H1 (cell line): ENCODE results near the gene ABHD14A. TPM values are rescaled to one million over a fixed set of nuclear protein-coding genes. Genes with fewer than 3 reads are reported as not detected.

Source experiments
- CTCF ChIA-PET: fragments of 300-600 bp; sonication (Branson Sonifier 250); formaldehyde crosslinking; loops from one replicate; lab custom pipeline; 2021; ENCODE audit not compliant: partially characterized antibody; lab: Charles Lee
- POLR2A ChIA-PET: fragments of 300-600 bp; sonication (Branson Sonifier 250); formaldehyde crosslinking; loops from one replicate; lab custom pipeline; 2021; ENCODE audit warnings: inconsistent platforms; ENCODE audit not compliant: partially characterized antibody; lab: Charles Lee
- DNase-seq, 2 experiments: peaks; one replicate each; pipeline versions ENCODE4 v3.0.0 to v3.0.0-alpha.2; 2010 to 2022; ENCODE audit warnings: low spot score in 2 of 2, low read depth in 1 of 2, mixed read lengths in 1 of 2
- FAIRE-seq: peaks from 2 replicates; lab custom pipeline; 2011; peaks lifted over from hg19 to GRCh38; lab: Jason Lieb, UNC
- H2AFZ ChIP-seq: 2 replicates; pipeline ENCODE4 v1.8.1; 2012; ENCODE audit warnings: low read length, inconsistent platforms
- H2AK5ac ChIP-seq: 2 replicates; pipeline ENCODE4 v1.6.1; 2013; ENCODE audit warnings: low read depth, low read length
- H2BK120ac ChIP-seq: replicated peaks from 2 replicates; pipeline ENCODE3; 2013; ENCODE audit warnings: low read depth, low read length, inconsistent platforms
- H2BK12ac ChIP-seq: 2 replicates; pipeline ENCODE4 v1.6.1; 2013; ENCODE audit warnings: low read depth, low read length
- H2BK15ac ChIP-seq: 2 replicates; pipeline ENCODE4 v1.6.1; 2013; ENCODE audit warnings: low read length
- H2BK20ac ChIP-seq: 2 replicates; pipeline ENCODE4 v1.6.1; 2013; ENCODE audit warnings: low read length
- H2BK5ac ChIP-seq: 2 replicates; pipeline ENCODE4 v1.6.1; 2013; ENCODE audit warnings: low read depth, low read length
- H3K14ac ChIP-seq: 2 replicates; pipeline ENCODE4 v1.6.1; 2013; ENCODE audit warnings: inconsistent platforms; ENCODE audit not compliant: insufficient read length
- H3K18ac ChIP-seq: 2 replicates; pipeline ENCODE4 v1.6.1; 2013; ENCODE audit warnings: low read length; ENCODE audit errors: extremely low read depth
- H3K23ac ChIP-seq: 2 replicates; pipeline ENCODE4 v1.6.1; 2013; ENCODE audit warnings: inconsistent platforms; ENCODE audit not compliant: insufficient read length
- H3K23me2 ChIP-seq: 2 replicates; pipeline ENCODE4 v1.6.1; 2013; ENCODE audit warnings: low read depth, low read length
- H3K27ac ChIP-seq: 2 replicates; pipeline ENCODE4 v1.6.1; 2011; ENCODE audit warnings: low read depth, low read length, inconsistent platforms
- H3K27me3 ChIP-seq, 4 experiments: replicated peaks in 1 of 4; 1 replicate in 1 of 4; 2 replicates in 3 of 4; pipeline versions ENCODE4 v1.6.1 to v1.8.1; 2011 to 2013; ENCODE audit warnings: low read length in 3 of 4, mild to moderate bottlenecking in 3 of 4, inconsistent platforms in 2 of 4, mixed read lengths in 2 of 4, moderate library complexity in 1 of 4; ENCODE audit not compliant: control insufficient read depth in 3 of 4, insufficient read depth in 3 of 4; ENCODE audit errors: extremely low read depth in 1 of 4
- H3K36me3 ChIP-seq, 4 experiments: 2 replicates each; pipeline versions ENCODE4 v1.6.1 to v1.8.1; 2011 to 2013; ENCODE audit warnings: mild to moderate bottlenecking in 4 of 4, low read length in 3 of 4, moderate library complexity in 2 of 4, control low read depth in 1 of 4, inconsistent platforms in 1 of 4; ENCODE audit not compliant: insufficient read depth in 4 of 4, control insufficient read depth in 2 of 4
- H3K4ac ChIP-seq: replicated peaks from 2 replicates; pipeline ENCODE3; 2013; ENCODE audit warnings: low read length, low read depth, mixed read lengths, inconsistent platforms; ENCODE audit not compliant: insufficient read length
- H3K4me1 ChIP-seq, 4 experiments: replicated peaks in 1 of 4; 1 replicate in 1 of 4; 2 replicates in 3 of 4; pipeline versions ENCODE4 v1.6.1 to v1.8.1; 2011 to 2013; ENCODE audit warnings: low read length in 3 of 4, inconsistent platforms in 2 of 4, mixed read lengths in 1 of 4; ENCODE audit not compliant: insufficient read depth in 4 of 4, control insufficient read depth in 3 of 4
- H3K4me2 ChIP-seq, 2 experiments: 2 replicates each; pipeline versions ENCODE4 v1.6.1 to v1.8.1; 2011 to 2013; ENCODE audit warnings: low read depth in 2 of 2, low read length in 2 of 2, control low read depth in 1 of 2, inconsistent platforms in 1 of 2, mild to moderate bottlenecking in 1 of 2; ENCODE audit not compliant: insufficient read depth in 1 of 2
- H3K4me3 ChIP-seq, 4 experiments: fragments of 200-600, 300-600 bp in 1 of 4; sonication (generic), shearing (Covaris generic), sonication (Bioruptor Twin) in 1 of 4; 2 replicates each; pipeline versions ENCODE4 v1.5.1 to v1.8.1; 2011 to 2016; ENCODE audit warnings: low read length in 4 of 4, low read depth in 3 of 4, control low read depth in 2 of 4, inconsistent platforms in 2 of 4, mild to moderate bottlenecking in 2 of 4, mixed read lengths in 1 of 4, moderate library complexity in 1 of 4; ENCODE audit not compliant: insufficient read depth in 2 of 4; ENCODE audit errors: extremely low read depth in 1 of 4
- H3K56ac ChIP-seq: replicated peaks from 2 replicates; pipeline ENCODE3; 2013; ENCODE audit warnings: low read depth, mild to moderate bottlenecking, mixed read lengths, low read length, inconsistent platforms; ENCODE audit not compliant: insufficient read length
- H3K79me1 ChIP-seq: 2 replicates; pipeline ENCODE4 v1.6.1; 2013; ENCODE audit warnings: low read depth, low read length, control low read depth
- H3K79me2 ChIP-seq, 2 experiments: 2 replicates each; pipeline versions ENCODE4 v1.6.1 to v1.8.1; 2012 to 2013; ENCODE audit warnings: low read length in 2 of 2, mild to moderate bottlenecking in 2 of 2, inconsistent platforms in 1 of 2; ENCODE audit not compliant: insufficient read depth in 2 of 2, control insufficient read depth in 1 of 2
- H3K9ac ChIP-seq, 4 experiments: replicated peaks in 1 of 4; 1 replicate in 1 of 4; 2 replicates in 3 of 4; pipeline versions ENCODE4 v1.6.1 to v1.8.1; 2011 to 2013; ENCODE audit warnings: low read depth in 3 of 4, low read length in 3 of 4, control low read depth in 2 of 4, mild to moderate bottlenecking in 2 of 4, moderate library complexity in 2 of 4, inconsistent platforms in 1 of 4; ENCODE audit errors: extremely low read depth in 1 of 4
- H3K9me3 ChIP-seq, 2 experiments: 2 replicates each; pipeline versions ENCODE4 v1.6.1 to v1.8.1; 2012 to 2013; ENCODE audit warnings: mild to moderate bottlenecking in 2 of 2, moderate library complexity in 2 of 2, control low read depth in 1 of 2, inconsistent platforms in 1 of 2, low read depth in 1 of 2, low read length in 1 of 2, mixed read lengths in 1 of 2; ENCODE audit not compliant: insufficient read depth in 2 of 2
- H4K20me1 ChIP-seq, 2 experiments: replicated peaks in 1 of 2; 2 replicates each; pipeline versions ENCODE3 to v1.8.1; 2011 to 2013; ENCODE audit warnings: inconsistent platforms in 2 of 2, low read length in 2 of 2, mild to moderate bottlenecking in 1 of 2; ENCODE audit not compliant: insufficient read depth in 2 of 2, control insufficient read depth in 1 of 2
- H4K5ac ChIP-seq: 2 replicates; pipeline ENCODE4 v1.6.1; 2013; ENCODE audit warnings: low read length, low read depth, mixed read lengths, inconsistent platforms; ENCODE audit not compliant: insufficient read length
- H4K8ac ChIP-seq: 2 replicates; pipeline ENCODE4 v1.8.0; 2013; ENCODE audit warnings: mild to moderate bottlenecking, moderate library complexity, low read length, inconsistent platforms; ENCODE audit not compliant: insufficient read depth; ENCODE audit errors: extremely low read depth
- H4K91ac ChIP-seq: replicated peaks from 2 replicates; pipeline ENCODE3; 2013; ENCODE audit warnings: low read length, mixed read lengths, inconsistent platforms; ENCODE audit not compliant: insufficient read length
- SAP30 ChIP-seq: fragments of 300-600 bp; sonication (generic); IDR thresholded peaks from 2 replicates; pipeline ENCODE4 v1.7.1; 2012; ENCODE audit warnings: low read length, moderate library complexity, mild to moderate bottlenecking, inconsistent platforms; ENCODE audit not compliant: insufficient read depth, insufficient replicate concordance
- SP1 ChIP-seq: IDR thresholded peaks from 2 replicates; pipeline ENCODE4 v1.6.1; 2011; ENCODE audit warnings: low read depth, low read length
- WGBS, 2 experiments: shearing (Covaris generic) in 1 of 2; methylation state at CpG; one replicate each; pipeline versions ENCODE4 v1.1.6 to v1.1.7; 2013 to 2015; ENCODE audit warnings: low lambda C conversion rate in 2 of 2, mixed read lengths in 2 of 2, inconsistent platforms in 1 of 2, low coverage in 1 of 2, missing lambda C conversion rate in 1 of 2; ENCODE audit not compliant: insufficient replicate concordance in 2 of 2, insufficient coverage in 1 of 2, insufficient read length in 1 of 2; ENCODE audit errors: extremely low coverage in 1 of 2, missing lambda C conversion rate in 1 of 2; 5-methylcytosine and 5-hydroxymethylcytosine counted together
- polyA plus RNA-seq, 7 experiments: library from polyadenylated mRNA; depleted of rRNA in 3 of 7; stranded (reverse) in 5 of 7; unstranded in 2 of 7; fragments of >200 nt in 5 of 7; fragments of 200-250 nt in 2 of 7; gene quantifications; 1 replicate in 5 of 7; 2 replicates in 1 of 7; 4 replicates in 1 of 7; pipeline versions ENCODE4 v1.2.1 to v1.2.3, GENCODE V29; 2011 to 2013; ENCODE audit warnings: missing spikeins in 2 of 7, mixed read lengths in 2 of 7
- total RNA-seq: library from RNA; stranded (reverse); fragmentation: NEBNext Ultra II Directional; extraction: Animal tissue kit (Norgen Biotek cat#: 25700); gene quantifications from 2 replicates; pipeline ENCODE4 v1.2.1, GENCODE V29; 2021

Gene ABHD14A
- total and polyA plus RNA-seq, 2 of the 8 experiments (the other 6 are each of a cell fraction or from before 2014, with no cell fraction given), result 4.6 to 9.8 TPM

GRCh38 chr3:51940648-51941462, 34.0 kb upstream of the ABHD14A start:
- H2AK5ac ChIP-seq, result no peak overlapping the region
- H3K9me3 ChIP-seq, result no peaks in the 10 kb centered on the region
- no peak overlapping the region for H2BK5ac ChIP-seq
- no peak overlapping the region for H2BK120ac ChIP-seq
- H3K27ac ChIP-seq, result no peak overlapping the region
- no peak overlapping the region for H2BK20ac ChIP-seq
- H3K23me2 ChIP-seq, result peaks cover 9% of the 10 kb centered on the region; the same call in 1 of the 2 replicates
- H3K14ac ChIP-seq, result no peak overlapping the region
- H2AFZ ChIP-seq, result no peak overlapping the region
- peaks cover 0 to 30% of the 10 kb centered on the region in 2 experiments; a peak in 3 of 4 replicates for H3K79me2 ChIP-seq
- CTCF ChIA-PET, result interaction anchor here (0.6 to 5.1 kb wide), 17 partner anchors 8 to 238 kb away, joined by 3 to 44 read pairs (median 5); partner anchors contain the start of genes ABHD14A, ABHD14B, ACY1 and GPR62
- H3K9ac ChIP-seq, result peak overlapping the region; percentile 55 to 70 (median 66)
- no peak overlapping the region for H3K18ac ChIP-seq
- TF ChIP-seq SAP30 (peak; percentile 20), SP1 (no peak)
- TF ChIP-seq, all 59 proteins: peak for 1
- H3K79me1 ChIP-seq, result peaks cover 12% of the 10 kb centered on the region
- no peak overlapping the region for H4K8ac ChIP-seq
- H2BK15ac ChIP-seq, result no peak overlapping the region
- peaks cover 2 to 13% (median 6%) of the 10 kb centered on the region in 4 experiments for H3K4me1 ChIP-seq
- 34 to 100% methylated on average over 1 to 13 of the region's 13 CpGs for WGBS, 2 experiments
- peaks cover 12 to 22% (median 16%) of the 10 kb centered on the region in 4 experiments; a peak in 7 of 8 replicates for H3K36me3 ChIP-seq
- no peak overlapping the region for H4K91ac ChIP-seq
- POLR2A ChIA-PET, result interaction anchor here (0.6 to 15.7 kb wide), 16 partner anchors 8 to 513 kb away, joined by 3 to 148 read pairs (median 5); partner anchors contain the start of genes ABHD14B, ACY1, GPR62 and PCBP4
- H3K23ac ChIP-seq, result no peak overlapping the region
- no peak overlapping the region for H4K5ac ChIP-seq
- H3K27me3 ChIP-seq, result peaks cover 0 to 10% (median 4%) of the 10 kb centered on the region in 4 experiments; a peak in 4 of 7 replicates
- H3K4ac ChIP-seq, result peak overlapping the region; percentile 3
- H3K4me3 ChIP-seq, result peak overlapping the region; percentile 50 to 88 (median 82)
- FAIRE-seq, result peak; percentile 83
- H3K4me2 ChIP-seq, result peak overlapping the region; percentile 92 to 96
- no peak for DNase-seq
- no peak overlapping the region for H3K56ac ChIP-seq
- H4K20me1 ChIP-seq, result peaks cover 3 to 20% of the 10 kb centered on the region in 2 experiments
- no peak overlapping the region for H2BK12ac ChIP-seq
